Endothelial cell of umbilical vein (primary cell): Measurements from ENCODE around the gene PELI2. TPM values are rescaled to one million over a fixed set of nuclear protein-coding genes. Genes with fewer than 3 reads are reported as not detected.

ENCODE experiments used
- BruUV-seq: library from RNA; stranded (reverse); fragments of 400-500 nt; replicated peaks from 2 replicates; lab custom pipeline; 2021; lab: Mats Ljungman, UMichigan
- CTCF ChIA-PET: fragments of 300-600, 350-600 bp; sonication (Branson Sonifier 250); formaldehyde crosslinking; loops from one replicate; lab custom pipeline; 2021; ENCODE audit warnings: antibody characterized with exemption, inconsistent platforms; lab: Charles Lee
- POLR2A ChIA-PET: fragments of 300-600, 350-600 bp; sonication (Branson Sonifier 250); formaldehyde crosslinking; loops from one replicate; lab custom pipeline; 2021; ENCODE audit warnings: antibody characterized with exemption, inconsistent platforms; lab: Charles Lee
- DNase-seq: peaks from one replicate; pipeline ENCODE4 v3.0.0-alpha.2; 2011; ENCODE audit warnings: low read depth, low spot score
- FAIRE-seq: peaks from 2 replicates; lab custom pipeline; 2011; peaks lifted over from hg19 to GRCh38; lab: Jason Lieb, UNC
- H2AFZ ChIP-seq: 2 replicates; pipeline ENCODE4 v1.6.0; 2012; ENCODE audit warnings: low read depth, low read length, control low read depth, inconsistent platforms
- H3K27ac ChIP-seq: 2 replicates; pipeline ENCODE4 v1.5.1; 2011; ENCODE audit warnings: low read depth, mild to moderate bottlenecking, control low read depth, low read length, moderate library complexity; ENCODE audit not compliant: insufficient read depth
- H3K27me3 ChIP-seq, 2 experiments: 2 replicates each; pipeline versions ENCODE4 v1.6.0 to v1.6.1; 2011; ENCODE audit warnings: low read length in 2 of 2, mixed read lengths in 1 of 2; ENCODE audit not compliant: control insufficient read depth in 2 of 2, insufficient read depth in 2 of 2
- H3K36me3 ChIP-seq, 2 experiments: 2 replicates in 1 of 2; 3 replicates in 1 of 2; pipeline ENCODE4 v1.5.1; 2011; ENCODE audit warnings: low read length in 2 of 2, mild to moderate bottlenecking in 1 of 2, moderate library complexity in 1 of 2; ENCODE audit not compliant: control insufficient read depth in 2 of 2, insufficient read depth in 2 of 2; ENCODE audit errors: extremely low read depth in 1 of 2
- H3K4me1 ChIP-seq: 3 replicates; pipeline ENCODE4 v1.5.1; 2011; ENCODE audit warnings: mild to moderate bottlenecking, low read length; ENCODE audit not compliant: control insufficient read depth, insufficient read depth; ENCODE audit errors: extremely low read depth
- H3K4me2 ChIP-seq: 2 replicates; pipeline ENCODE4 v1.6.1; 2011; ENCODE audit warnings: low read length, control low read depth, mixed read lengths; ENCODE audit not compliant: insufficient read depth
- H3K4me3 ChIP-seq, 3 experiments: fragments of 200-600 bp in 1 of 3; sonication (generic), shearing (Covaris generic) in 1 of 3; replicated peaks in 1 of 3; 2 replicates each; pipeline ENCODE4 v1.5.1; 2011 to 2016; ENCODE audit warnings: control low read depth in 3 of 3, low read length in 3 of 3, mild to moderate bottlenecking in 2 of 3, inconsistent platforms in 1 of 3, low read depth in 1 of 3, moderate library complexity in 1 of 3; ENCODE audit not compliant: insufficient read depth in 1 of 3
- H3K79me2 ChIP-seq: 2 replicates; pipeline ENCODE4 v1.6.0; 2012; ENCODE audit warnings: low read length, inconsistent platforms; ENCODE audit not compliant: control insufficient read depth, insufficient read depth
- H3K9ac ChIP-seq: replicated peaks from 2 replicates; pipeline ENCODE3; 2011; ENCODE audit warnings: low read length, control low read depth; ENCODE audit not compliant: insufficient read depth; ENCODE audit errors: extremely low read depth
- H3K9me1 ChIP-seq: replicated peaks from 3 replicates; pipeline ENCODE4 v1.6.0; 2011; ENCODE audit warnings: mild to moderate bottlenecking, low read length; ENCODE audit not compliant: control insufficient read depth, insufficient read depth; ENCODE audit errors: extremely low read depth
- H3K9me3 ChIP-seq: replicated peaks from 2 replicates; pipeline ENCODE4 v1.5.1; 2012; ENCODE audit warnings: low read length, inconsistent platforms; ENCODE audit not compliant: control insufficient read depth, insufficient read depth
- H4K20me1 ChIP-seq: replicated peaks from 2 replicates; pipeline ENCODE3; 2011; ENCODE audit warnings: mild to moderate bottlenecking, low read length; ENCODE audit not compliant: control insufficient read depth, insufficient read depth; ENCODE audit errors: extremely low read depth
- EZH2 ChIP-seq: IDR thresholded peaks from 2 replicates; pipeline ENCODE4 v1.6.1; 2012; ENCODE audit warnings: borderline replicate concordance, low read depth, mild to moderate bottlenecking, moderate library complexity, low read length, inconsistent platforms; ENCODE audit not compliant: severe bottlenecking
- FOS ChIP-seq: IDR thresholded peaks from 2 replicates; pipeline ENCODE4 v1.6.1; 2011; ENCODE audit warnings: mild to moderate bottlenecking, low read length, moderate library complexity, borderline replicate concordance; ENCODE audit not compliant: insufficient read depth
- POLR2A ChIP-seq: IDR thresholded peaks from 2 replicates; pipeline ENCODE4 v1.6.1; 2012; ENCODE audit warnings: low read depth, mild to moderate bottlenecking, control low read depth, low read length
- POLR2AphosphoS5 ChIP-seq: IDR thresholded peaks from 2 replicates; pipeline ENCODE4 v1.6.1; 2012; ENCODE audit warnings: low read depth, mild to moderate bottlenecking, control low read depth, low read length, moderate library complexity; ENCODE audit not compliant: insufficient read depth
- dilution Hi-C: fragments of 300-500 bp; cut with MboI; formaldehyde crosslinking; loops from one replicate; pipeline ENCODE4 v1.15.0; 2019; ENCODE audit warnings: low sequenced_read_pairs; ENCODE audit not compliant: extremely low pct_ligation_motif_present
- intact Hi-C: fragments of 100-400 bp; cut with micrococcal nuclease; formaldehyde crosslinking; loops from one replicate; pipeline ENCODE4 v1.10.0; 2022
- polyA plus RNA-seq, 4 experiments: library from polyadenylated mRNA; depleted of rRNA in 3 of 4; stranded (reverse) in 3 of 4; unstranded in 1 of 4; fragments of >200 nt; gene quantifications; 2 replicates each; pipeline versions ENCODE4 v1.2.1 to v1.2.3, GENCODE V29; 2011 to 2012; ENCODE audit warnings: missing spikeins in 1 of 4
- total RNA-seq: library from RNA; stranded (reverse); gene quantifications from 2 replicates; pipeline ENCODE4 v1.2.3, GENCODE V29; 2021
- TF ChIP-seq, protein P1 (sequence below): IDR thresholded peaks from 2 replicates; pipeline ENCODE4 v1.6.1; 2011; ENCODE audit not compliant: insufficient read depth, insufficient read length
- TF ChIP-seq, protein P2 (sequence below), 2 donors: IDR thresholded peaks; 1 replicate in 1 of 2; 2 replicates in 1 of 2; pipeline ENCODE4 v1.5.1; 2011; ENCODE audit warnings: low read length in 2 of 2, mild to moderate bottlenecking in 2 of 2, moderate library complexity in 2 of 2, control low read depth in 1 of 2, inconsistent platforms in 1 of 2, low read depth in 1 of 2; ENCODE audit not compliant: insufficient read depth in 1 of 2; ENCODE audit errors: extremely low read depth in 1 of 2

The PELI2 gene
- total and polyA plus RNA-seq, 2 donors (not counting 3 experiments of a cell fraction or from before 2014, with no cell fraction given) = 11.5 to 13.0 TPM

DNA sequence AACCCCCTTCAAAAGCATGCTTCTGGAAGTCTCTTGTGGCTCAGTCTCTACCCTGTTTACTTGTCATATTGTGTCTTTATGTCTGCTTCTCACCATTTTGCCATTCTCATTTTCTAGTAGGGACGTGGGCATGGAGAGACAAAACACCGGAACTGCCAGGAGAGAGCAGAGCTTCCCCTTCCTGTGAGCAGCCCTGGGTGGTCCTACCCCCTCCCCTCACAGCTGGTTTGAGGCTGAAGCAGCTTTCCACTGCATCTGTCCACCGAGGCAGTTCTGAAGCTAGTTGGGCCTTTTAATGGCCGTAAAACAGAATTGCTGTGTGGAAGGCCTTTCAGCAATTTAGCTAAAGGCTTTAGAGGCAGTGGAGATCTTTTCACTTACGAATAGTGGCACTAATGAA lies 77.0 kb downstream of the PELI2 start:
- Histone ChIP-seq H3K4me3 (no peak overlapping the region), H2AFZ (no peak overlapping the region), H3K9me3 (no peaks in the 10 kb centered on the region), H3K79me2 (no peaks in the 10 kb centered on the region), H3K9me1 (no peaks in the 10 kb centered on the region), H4K20me1 (no peaks in the 10 kb centered on the region), H3K9ac (no peak overlapping the region), H3K4me2 (no peak overlapping the region), H3K27ac (no peak overlapping the region), H3K27me3 (no peaks in the 10 kb centered on the region), H3K36me3 (no peaks in the 10 kb centered on the region), H3K4me1 (peaks cover 19% of the 10 kb centered on the region)
- CTCF ChIA-PET = interaction anchor here (0.6 to 1.4 kb wide), 4 partner anchors 9 to 933 kb away, joined by 3 to 4 read pairs (median 3); no protein-coding TSS in a partner anchor
- intact Hi-C loops (loop anchor here (5.0 kb wide), 1 partner anchor 748 kb away; no protein-coding TSS in a partner anchor), dilution Hi-C loops (no loop called here)
- BruUV-seq = no TSS peak
- TF ChIP-seq, protein P1, sequence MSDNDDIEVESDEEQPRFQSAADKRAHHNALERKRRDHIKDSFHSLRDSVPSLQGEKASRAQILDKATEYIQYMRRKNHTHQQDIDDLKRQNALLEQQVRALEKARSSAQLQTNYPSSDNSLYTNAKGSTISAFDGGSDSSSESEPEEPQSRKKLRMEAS = no peak
- TF ChIP-seq EZH2 (no peak), POLR2A (no peak), POLR2AphosphoS5 (no peak), FOS (no peak)
- TF ChIP-seq, protein P2, sequence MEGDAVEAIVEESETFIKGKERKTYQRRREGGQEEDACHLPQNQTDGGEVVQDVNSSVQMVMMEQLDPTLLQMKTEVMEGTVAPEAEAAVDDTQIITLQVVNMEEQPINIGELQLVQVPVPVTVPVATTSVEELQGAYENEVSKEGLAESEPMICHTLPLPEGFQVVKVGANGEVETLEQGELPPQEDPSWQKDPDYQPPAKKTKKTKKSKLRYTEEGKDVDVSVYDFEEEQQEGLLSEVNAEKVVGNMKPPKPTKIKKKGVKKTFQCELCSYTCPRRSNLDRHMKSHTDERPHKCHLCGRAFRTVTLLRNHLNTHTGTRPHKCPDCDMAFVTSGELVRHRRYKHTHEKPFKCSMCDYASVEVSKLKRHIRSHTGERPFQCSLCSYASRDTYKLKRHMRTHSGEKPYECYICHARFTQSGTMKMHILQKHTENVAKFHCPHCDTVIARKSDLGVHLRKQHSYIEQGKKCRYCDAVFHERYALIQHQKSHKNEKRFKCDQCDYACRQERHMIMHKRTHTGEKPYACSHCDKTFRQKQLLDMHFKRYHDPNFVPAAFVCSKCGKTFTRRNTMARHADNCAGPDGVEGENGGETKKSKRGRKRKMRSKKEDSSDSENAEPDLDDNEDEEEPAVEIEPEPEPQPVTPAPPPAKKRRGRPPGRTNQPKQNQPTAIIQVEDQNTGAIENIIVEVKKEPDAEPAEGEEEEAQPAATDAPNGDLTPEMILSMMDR (IDR thresholded peaks at IDR 0.05; ENCODE audit: extremely low read depth in 1 of 2, insufficient read depth in 1 of 2, low read depth in 1 of 2, low read length in 2 of 2) = no peak
- POLR2A ChIA-PET = no interaction called here
- DNase-seq = no peak
- no peak for FAIRE-seq
